RCC 7860 (cell line): Measurements from ENCODE around the gene ADH1C.
A peak's percentile ranks its signal among the peaks of the same experiment; 100 is the strongest.
"Not testable (repeated sequence)": the region's sequence is repeated elsewhere in the genome, so short reads cannot be mapped to it uniquely, and the experiment has no call there.

Experiments
- DNase-seq: peaks from one replicate; pipeline ENCODE4 v3.0.0-alpha.2; 2015; ENCODE audit warnings: low spot score
- FAIRE-seq: peaks from 2 replicates; lab custom pipeline; 2012; peaks lifted over from hg19 to GRCh38; lab: Jason Lieb, UNC

ADH1C gene

DNA sequence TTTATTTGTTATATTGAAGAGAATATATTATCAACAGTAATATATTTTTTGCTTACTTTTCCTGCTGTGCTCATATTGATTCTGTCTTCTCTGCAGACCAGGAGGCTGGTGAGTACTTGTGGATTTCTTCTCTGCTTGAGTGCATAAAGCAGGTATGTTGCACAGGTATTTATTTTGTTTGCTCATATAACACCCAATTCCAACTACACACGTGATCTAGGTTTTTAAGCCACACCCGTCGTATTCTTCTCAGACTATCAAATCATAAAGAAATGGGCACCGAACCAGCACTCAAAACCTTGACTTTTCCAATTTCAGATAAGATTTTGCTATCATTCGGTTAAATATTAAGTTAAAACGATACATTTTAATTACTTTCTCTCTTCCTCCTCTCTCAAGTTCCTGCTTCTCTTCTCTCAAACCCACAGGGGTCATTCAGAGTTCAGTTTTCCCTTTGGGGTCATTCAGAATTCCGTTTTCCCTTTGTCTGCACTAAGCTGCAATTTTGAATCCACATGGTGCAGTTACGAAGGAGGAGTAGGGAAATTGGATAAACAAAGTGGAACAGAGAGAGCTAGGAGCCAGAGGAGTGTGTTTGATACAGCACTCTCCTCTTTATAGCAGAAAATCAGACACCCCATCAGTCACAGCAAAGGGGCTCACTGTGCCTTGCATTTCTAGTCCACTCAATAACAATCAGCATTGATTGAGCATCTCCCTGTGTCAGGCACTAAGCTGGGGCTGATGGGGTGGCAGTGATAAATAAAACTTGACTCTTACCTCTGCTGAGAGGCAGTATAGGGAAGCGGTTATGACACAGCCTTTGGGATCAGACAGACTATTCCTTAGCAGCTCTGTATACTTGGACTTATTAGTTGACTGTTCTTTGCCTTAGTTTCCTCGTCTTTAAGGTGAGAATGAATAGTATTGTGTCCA is at the start of gene ADH1C:
Gene ADH1C (minus strand): TSS at position 145 of the 936 bp plus-strand sequence. CDS start 71 bp downstream, at position 74.
- no peak for FAIRE-seq

DNA sequence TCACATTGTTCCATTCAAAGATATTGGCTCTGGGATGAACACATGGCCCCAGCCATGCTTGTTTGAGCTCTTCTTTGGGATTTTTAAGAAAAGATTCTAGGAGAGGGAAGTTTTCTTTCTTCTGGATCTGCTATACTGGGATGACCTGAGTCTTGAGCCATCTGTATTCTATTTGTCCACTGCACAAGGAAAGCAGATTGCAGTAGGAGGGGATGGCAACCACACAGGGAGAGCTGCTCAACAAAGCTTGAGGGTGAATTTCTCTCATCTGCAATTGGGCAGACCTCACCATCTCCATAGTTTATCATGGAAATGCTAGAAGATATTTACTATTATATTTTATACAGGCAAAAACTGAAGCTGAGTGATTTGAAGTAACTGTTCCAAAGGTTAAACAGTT is 48.3 kb upstream of the ADH1C start:
- no peak for FAIRE-seq
- DNase-seq = no peak

More for the DNA sequence above, at the start of gene ADH1C:
- DNase-seq = no peak

GRCh38 chr4:99399017-99399416 is 46.5 kb upstream of the ADH1C start:
- FAIRE-seq = no peak

DNA sequence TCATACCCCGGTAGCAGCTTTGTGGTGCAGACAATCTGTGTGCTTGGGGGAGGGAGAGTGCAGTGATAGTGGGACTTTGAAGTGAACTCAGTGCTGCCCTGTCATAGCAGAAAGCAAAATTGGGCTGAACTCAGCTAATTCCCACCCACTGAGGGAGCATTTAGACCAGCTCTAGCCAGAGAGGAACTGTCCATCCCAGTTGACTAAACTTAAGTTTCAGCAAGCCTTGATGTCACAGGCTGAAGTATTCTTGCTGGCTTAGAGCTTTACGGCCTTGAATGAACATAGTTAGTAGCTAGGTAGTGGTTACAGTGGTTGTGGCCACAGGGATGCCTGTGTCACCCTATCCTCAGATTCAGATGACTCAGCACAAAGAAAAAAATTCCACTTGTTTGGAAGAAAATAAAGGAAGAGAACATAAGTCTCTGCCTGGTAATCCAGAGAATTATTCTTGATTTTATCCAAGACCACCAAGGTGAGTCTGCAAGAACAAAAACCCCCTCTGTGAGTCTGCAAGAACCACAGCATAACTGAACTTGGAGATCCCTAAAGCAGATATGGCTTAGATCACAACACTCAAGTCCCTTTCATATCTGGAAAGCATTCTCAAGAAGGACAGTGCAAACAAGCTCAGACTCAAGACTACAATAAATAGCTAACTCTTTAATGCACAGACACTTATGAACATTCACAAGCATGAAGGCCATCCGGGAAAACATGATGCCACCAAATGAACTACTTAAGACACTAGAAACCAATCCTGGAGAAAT is 43.2 kb upstream of the ADH1C start:
- DNase-seq = peak; percentile 69
- FAIRE-seq = peak; percentile 84

More at GRCh38 chr4:99399017-99399416, 46.5 kb upstream of the ADH1C start:
- no peak for DNase-seq

DNA sequence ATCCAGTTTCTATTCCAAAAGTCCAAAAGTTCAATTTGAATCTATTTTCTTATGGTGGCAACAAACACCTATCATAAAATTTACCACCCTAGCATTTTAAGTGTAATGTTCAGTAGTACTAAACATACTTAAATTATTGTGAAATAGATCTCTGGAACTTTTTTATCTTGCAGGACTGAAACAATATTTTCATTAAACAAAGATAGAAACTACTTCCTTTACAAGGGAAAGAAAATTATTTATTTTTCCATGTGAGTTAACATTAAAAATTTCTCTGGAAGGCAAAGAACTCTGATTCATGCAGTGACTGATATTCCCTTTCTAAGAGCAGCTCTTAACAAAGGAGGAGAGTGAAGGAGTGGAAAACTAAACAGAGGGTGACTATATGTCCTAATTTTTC is 42.4 kb upstream of the ADH1C start:
- DNase-seq (no peak), FAIRE-seq (peak; percentile 58)

DNA sequence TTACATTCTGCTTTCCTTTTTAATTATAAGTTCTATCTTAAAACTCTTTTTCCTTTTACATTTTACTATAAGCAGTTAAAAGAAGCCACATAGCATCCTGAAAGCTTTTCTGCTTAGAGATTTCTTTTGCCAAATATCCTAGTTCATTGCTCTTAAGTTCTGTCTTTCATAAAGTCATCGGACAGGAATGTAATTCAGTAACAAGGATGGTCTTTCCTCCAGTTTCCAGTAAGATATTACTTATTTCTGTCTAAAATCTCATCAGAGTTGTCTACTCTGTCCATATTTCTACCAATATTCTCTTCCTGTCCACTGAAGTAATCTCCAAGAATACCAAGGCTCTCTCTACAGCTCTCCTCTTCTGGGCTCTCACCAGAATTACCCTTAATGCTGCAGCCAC is 37.5 kb upstream of the ADH1C start:
- no peak for FAIRE-seq
- DNase-seq = no peak

GRCh38 chr4:99389606-99390005 is 37.1 kb upstream of the ADH1C start:
- FAIRE-seq = no peak

DNA sequence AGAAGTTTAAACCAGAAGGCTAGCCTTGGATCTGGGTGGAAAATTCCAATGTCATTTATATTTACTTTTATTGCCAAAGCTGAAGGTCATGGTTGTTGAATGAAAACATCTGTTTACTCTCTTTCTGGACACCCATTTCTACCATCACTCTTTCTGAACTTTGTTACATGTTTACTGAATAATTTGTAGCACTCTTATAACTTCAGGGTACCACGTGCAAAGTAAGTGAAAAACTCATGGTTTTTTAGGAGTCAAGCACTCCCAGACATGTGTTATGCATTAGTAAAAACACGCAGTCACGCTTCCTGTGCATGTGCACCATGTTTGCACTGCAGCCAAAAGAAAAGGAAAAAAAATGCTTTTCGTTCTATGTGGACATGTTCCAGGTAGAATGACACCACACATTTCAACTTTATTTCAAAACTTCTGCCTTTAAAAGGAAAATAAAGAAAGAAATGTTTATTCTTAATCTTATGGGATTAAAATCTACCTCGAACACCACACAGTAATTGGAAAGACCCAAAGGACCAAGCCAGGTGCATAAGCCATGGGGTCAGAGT is 31.4 kb upstream of the ADH1C start:
- FAIRE-seq (no peak), DNase-seq (no peak)

More at GRCh38 chr4:99389606-99390005, 37.1 kb upstream of the ADH1C start:
- DNase-seq = no peak

GRCh38 chr4:99383399-99383798 is 30.9 kb upstream of the ADH1C start:
- no peak for FAIRE-seq
- no peak for DNase-seq

GRCh38 chr4:99382745-99383360 is 30.3 kb upstream of the ADH1C start:
- FAIRE-seq (no peak), DNase-seq (no peak)

- FAIRE-seq (no peak), DNase-seq (no peak)
Observed at GRCh38 chr4:99381588-99382175, 29.1 kb upstream of the ADH1C start.

- DNase-seq = no peak
- FAIRE-seq = no peak
Observed at GRCh38 chr4:99379571-99379970, 27.0 kb upstream of the ADH1C start.

DNA sequence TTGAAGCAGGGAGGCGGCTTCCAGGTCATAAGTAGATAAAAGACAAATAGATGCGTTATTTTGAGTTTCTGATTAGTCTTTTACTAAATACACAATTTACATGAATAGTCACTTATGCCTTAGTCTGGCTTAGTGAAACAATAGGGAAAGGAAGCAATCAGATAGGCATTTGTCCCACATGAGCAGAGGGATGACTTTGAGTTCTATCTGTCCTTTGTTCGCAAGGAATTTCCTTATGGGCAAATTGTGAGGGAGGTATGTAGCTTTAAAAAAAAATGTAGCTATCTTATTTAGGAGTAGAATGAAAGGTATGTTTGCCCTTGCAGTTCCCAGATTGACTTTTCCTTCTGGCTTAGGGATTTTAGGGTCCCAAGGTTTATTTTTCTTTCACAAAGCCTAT is 26.3 kb upstream of the ADH1C start:
- FAIRE-seq (no peak), DNase-seq (no peak)

GRCh38 chr4:99377341-99377740 is 24.8 kb upstream of the ADH1C start:
- FAIRE-seq = not testable (repeated sequence)

DNA sequence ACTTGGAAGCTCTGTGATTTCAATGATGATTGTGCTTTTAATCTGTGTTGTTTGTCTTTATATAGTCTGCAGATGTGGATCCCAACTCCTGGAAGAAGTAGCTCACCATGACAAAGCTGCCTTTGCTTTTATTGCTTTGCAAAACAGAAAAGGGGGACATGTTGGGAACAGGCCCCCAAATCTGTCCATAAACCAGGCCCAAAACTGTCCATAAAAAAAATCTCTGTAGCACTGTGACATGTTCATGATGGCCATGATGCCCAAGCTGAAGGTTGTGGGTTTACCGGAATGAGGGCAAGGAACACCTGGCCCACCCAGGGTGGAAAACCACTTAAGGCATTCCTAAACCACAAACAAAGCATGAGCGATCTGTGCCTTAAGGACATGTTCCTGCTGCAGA is 19.9 kb upstream of the ADH1C start:
- not testable (repeated sequence) for FAIRE-seq, DNase-seq

More at GRCh38 chr4:99377341-99377740, 24.8 kb upstream of the ADH1C start:
- not testable (repeated sequence) for DNase-seq

DNA sequence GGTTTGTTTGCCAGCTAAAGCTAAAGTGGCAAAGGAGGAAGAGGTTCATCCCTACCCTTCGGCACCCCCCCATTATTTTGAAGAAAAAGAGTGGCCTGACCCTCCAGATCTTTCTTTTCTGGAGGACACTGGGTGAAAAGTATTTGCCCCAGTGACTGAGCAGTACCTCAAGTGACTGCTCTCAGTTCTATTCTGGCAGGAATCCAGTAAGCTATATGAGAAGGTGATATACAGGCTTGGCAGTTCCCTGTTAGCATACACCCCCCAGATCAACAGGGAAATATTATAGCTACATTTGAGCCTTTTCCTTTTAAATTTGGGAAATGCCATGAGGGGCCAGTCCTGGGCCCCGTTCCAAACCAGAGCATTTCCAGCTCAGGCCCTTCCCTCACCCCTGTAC is 15.3 kb upstream of the ADH1C start:
- DNase-seq, FAIRE-seq: not testable (repeated sequence)

GRCh38 chr4:99366491-99366890 is 13.9 kb upstream of the ADH1C start:
- FAIRE-seq = no peak
- no peak for DNase-seq

GRCh38 chr4:99362768-99363167 is 10.2 kb upstream of the ADH1C start:
- FAIRE-seq (no peak), DNase-seq (no peak)

GRCh38 chr4:99361899-99362275 is 9.3 kb upstream of the ADH1C start:
- DNase-seq = no peak
- FAIRE-seq = no peak

GRCh38 chr4:99361268-99361898 is 8.8 kb upstream of the ADH1C start:
- FAIRE-seq (no peak), DNase-seq (no peak)
